HG02798 (cell line): ENCODE results near the gene RBMS3.
"Not testable (repeated sequence)": the region's sequence is repeated elsewhere in the genome, so short reads cannot be mapped to it uniquely, and the experiment has no call there.

Source experiments
- ATAC-seq: cut with Tn5 transposase; IDR thresholded peaks from one replicate; pipeline ENCODE4 v1.9.1; 2021; ENCODE audit warnings: mild to moderate bottlenecking; ENCODE audit not compliant: unreplicated experiment, poor library complexity

The RBMS3 gene

DNA sequence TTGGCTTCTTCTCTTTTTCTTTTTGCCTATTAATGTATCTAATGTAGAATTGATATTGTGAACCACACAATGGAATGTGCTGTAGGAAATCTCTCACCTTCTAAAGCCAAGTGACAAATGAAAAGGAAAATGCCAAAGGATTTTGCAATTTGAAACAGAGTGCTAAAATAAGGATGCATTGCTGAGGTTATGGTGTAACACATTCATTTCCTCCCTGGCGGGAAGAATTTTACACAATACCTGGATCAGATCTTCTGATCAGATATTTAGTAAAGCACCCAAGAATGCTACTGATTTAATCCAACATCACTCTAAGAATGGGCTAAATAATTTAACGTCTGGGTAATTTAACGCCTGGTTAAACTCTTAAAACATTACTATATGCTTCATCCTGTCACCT lies 527.5 kb downstream of the RBMS3 start:
- not testable (repeated sequence) for ATAC-seq

DNA sequence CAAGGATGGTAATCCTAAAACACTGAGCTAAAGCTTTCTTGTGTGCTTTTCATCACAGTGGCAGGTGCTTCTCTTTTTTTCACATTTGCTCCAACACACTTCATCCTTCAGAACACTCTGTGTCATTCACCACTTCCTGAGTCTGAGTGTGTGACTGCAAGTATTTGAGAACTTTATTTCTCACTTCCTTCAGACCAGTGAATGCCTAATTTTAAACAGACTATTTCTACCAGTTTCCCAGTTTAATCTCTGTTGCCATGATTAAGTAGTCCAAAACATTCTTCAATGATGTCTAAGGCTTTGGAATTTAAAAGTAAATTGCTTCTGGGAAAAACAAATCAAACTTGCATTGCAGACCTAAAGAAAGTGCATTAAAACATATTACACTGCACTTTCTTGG lies 541.2 kb downstream of the RBMS3 start:
- no peak for ATAC-seq

DNA sequence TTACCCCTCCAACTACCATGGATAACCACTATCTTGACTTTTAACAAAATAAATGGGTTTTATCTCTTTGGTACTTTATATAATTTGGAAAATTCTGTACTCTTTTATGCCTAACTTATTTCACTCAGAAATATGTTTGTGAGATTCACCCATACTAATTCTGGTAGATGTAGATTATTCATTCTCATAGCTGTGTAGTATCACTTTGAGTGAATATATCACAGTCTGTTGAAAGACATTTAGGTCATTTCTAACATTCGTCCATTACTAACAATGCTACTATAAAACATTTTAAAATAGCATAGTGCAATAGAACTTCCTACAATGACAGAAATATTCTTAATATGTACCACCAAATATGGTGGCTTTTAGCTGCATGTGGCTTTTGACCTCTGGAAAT lies 542.4 kb downstream of the RBMS3 start:
- no peak for ATAC-seq

DNA sequence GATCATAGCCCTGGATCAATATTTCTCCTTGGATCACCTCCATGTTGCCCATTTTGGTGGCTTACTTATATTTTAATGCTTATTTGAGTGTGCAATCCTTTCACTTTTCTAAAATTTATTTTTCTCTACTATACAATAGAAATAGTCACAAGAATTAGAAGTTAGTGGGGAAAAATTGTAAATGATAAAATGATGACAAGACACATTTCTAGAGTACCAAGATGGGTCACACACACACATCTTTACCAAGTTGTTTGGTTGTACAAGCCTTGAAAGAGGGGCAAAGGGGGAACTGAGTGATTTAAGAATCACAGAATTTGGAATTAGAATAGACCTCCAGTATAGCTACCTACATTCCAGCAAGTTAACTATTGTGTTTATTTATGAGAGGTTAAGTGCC lies 545.8 kb downstream of the RBMS3 start:
- ATAC-seq: no peak

DNA sequence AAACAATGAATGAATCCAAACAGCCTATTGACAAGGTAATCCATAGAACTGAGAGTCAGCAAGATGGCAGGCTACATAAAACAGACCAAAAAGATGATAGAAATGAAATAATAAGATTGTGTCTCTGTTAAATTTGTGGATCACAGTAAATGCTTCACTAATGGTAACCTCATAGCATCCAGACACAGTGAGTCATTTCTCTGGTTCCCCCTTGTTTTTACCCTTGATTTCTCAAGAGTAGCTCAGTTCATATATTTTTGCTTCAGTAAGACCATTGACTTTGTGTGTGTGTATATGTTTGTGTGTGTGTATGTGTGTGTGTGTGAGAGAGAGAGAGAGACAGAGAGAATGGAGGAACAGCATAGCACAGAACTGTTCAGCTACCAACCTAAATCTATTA lies 546.9 kb downstream of the RBMS3 start:
- ATAC-seq: no peak

DNA sequence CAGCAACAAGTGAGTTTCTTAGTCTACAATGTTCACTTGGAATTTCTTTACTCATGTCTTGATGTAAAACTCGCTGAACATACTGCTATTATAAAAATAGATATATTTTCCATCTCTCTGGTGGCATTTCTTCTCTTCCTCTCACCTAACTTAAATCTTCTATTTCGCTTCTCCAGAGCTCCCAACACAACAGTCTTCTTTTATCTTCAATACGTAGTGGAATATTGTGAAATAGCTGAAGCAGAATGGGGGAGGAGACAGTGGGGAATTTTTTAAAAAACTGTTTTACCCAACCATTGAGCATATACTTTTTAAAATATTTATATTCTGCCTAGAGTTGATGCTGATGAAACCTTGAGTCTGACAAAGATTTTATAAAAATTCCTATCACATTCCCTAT lies 548.5 kb downstream of the RBMS3 start:
- ATAC-seq: no peak

DNA sequence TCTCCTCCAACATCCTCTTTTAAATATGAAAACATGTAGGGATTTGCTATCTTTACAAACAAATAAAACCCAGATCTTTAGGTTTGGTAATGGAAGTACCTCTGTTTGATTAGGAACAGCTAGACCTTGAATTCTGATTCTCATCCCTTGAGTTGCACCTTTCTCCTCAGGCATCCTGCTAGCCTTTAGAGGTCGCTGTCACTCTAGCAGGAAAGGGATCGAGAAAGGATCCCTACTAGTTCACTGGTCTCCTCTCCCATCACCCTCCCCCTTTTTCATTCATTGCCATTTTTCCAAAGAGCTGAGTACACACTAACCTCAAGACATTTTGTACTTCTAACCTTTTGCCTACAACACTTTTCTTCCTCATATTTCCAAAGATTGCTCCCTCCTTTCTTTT lies 569.8 kb downstream of the RBMS3 start:
- no peak for ATAC-seq

DNA sequence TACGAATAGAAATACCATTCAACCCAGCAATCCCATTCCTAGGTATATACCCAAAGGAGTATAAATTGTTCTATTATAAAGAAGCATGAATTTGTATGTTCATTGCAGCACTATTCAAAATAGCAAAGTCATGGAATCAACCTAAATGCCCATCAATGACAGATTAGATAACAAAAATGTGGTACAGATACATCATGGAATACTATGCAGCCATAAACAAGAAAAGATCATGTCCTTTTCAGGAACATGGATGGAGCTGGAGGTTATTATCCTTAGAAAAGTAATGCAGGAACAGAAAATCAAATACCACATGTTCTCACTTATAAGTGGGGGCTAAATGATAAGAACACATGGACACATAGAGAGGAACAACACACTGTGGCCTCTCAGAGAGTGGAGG lies 571.9 kb downstream of the RBMS3 start:
- no peak for ATAC-seq

DNA sequence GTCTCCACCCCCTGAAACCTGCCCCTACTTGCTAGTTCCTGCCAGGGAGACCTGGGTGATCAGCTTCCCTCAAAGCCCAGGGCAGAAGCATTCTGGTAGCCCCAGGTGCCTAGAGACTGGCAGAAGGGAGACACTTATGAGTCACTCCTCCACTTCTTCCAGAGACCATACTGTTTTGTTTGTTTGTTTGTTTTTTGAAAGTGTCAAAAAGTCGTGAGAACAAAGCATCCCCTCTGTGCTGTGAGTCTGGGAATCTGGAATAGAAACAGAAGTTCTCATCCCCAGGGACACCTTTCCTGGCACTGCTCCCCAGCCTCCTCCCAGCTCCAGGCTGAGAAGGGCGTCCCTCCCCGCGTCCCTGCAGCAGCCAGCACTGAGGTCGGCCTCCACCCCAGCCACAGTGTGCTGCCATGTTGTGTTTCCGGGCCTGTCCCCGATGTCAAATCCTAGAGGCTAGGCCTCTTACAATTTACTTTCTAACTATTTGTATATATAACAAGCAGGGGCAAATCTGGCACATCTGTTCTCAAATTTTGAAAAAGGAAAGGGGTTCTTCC lies 573.0 kb downstream of the RBMS3 start:
- no peak for ATAC-seq

DNA sequence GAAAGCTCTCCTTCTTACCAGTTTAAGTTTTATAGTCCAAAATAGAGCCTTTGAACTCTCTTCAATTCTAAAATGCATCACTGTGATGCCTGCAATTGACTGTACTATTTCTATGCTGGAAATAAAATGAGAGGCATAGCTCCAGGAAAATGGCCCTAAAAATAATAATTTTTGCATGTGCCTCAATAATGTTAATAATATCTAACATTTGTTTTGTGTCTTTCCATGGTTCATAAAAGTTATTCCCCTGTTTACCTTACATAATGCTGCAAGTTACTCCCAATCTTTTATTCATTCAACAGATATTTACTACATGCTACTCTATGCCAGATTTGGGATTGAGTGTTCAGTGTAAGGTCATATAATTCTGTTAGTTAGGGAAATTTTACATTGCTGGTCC lies 574.0 kb downstream of the RBMS3 start:
- ATAC-seq: no peak

DNA sequence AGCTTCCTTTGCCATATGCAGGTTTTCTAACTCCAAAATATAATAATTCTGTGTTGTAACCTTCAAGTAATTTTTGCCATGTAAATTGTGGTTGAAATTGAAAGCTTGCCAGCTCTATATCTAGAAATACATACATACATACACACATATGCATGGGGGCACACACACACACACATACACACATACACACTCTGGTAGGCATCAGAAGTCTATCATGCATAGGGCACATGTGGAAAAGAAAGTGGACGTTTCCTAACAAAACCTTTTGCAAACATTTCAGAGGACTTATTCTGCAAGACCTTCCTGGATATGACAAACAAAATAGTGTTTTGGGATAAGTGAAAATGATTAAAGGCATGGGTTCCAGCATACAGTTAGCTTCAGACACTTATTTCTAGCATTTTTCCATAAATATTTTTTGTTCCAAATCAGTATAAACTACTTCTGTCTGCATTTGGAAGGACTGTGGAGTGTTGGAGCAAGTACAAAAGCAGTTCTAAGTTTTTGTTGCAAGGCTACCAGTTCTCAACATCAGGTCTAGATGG lies 578.9 kb downstream of the RBMS3 start:
- ATAC-seq: no peak

DNA sequence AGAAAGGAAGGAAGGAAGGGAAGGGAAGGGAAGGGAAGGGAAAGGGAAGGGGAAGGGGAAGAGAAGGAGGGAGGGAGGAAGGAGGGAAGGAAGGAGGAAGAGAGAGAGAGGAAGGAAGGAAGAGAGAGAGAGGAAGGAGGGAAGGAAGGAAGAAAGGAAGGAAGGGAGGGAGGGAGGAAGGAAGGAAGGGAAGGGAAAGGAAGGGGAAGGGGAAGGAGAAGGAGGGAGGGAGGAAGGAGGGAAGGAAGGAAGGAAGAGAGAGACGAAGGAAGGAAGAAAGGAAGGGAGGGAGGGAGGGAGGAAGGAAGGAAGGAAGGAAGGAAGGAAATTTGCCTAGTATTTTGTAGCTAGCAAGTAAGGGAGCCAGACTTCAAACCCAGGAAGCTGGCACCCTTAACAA lies 583.9 kb downstream of the RBMS3 start:
- ATAC-seq: no peak

DNA sequence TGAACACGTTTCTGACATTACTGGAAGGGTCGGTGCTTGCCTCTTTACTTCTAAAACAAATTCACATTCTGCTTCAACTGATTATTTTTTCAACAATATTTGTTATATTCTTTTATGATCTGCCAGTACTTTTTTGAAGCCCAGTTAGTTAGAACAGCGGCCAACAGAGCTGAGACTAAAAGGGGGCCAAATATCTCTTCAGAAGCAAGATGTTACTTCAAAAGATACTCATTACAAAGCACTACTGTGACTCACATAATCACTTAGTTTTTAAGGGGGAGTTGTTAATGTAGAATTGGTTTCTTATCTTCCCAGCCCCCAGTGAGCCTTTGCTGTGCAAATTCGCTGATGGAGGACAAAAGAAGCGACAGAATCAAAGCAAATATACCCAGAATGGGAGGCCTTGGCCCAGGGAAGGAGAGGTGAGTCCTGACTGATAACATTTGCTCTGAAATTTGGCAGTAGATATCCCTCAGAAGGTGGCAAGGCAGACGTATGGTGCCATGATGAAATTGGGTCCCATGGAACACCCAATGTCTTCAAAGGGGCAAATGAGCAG lies 587.8 kb downstream of the RBMS3 start:
- no peak for ATAC-seq

DNA sequence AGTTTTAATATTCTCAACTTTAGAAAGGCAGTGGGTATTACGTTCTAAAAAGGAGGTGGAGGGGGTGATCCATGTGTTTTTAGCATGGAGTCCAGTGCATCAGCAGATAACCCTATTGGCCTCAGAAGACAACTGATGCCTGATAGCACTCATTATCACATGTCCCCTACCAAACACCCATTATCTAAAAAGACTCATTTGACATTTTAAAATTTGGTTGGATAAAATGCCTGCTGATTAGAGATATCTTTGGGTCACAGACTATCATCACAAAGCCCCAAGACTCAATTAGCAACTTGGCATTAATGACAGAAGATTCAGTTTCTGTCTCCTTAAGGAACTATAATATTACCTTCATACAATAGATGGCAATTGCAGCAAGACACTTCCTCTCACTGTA lies 589.3 kb downstream of the RBMS3 start:
- no peak for ATAC-seq

DNA sequence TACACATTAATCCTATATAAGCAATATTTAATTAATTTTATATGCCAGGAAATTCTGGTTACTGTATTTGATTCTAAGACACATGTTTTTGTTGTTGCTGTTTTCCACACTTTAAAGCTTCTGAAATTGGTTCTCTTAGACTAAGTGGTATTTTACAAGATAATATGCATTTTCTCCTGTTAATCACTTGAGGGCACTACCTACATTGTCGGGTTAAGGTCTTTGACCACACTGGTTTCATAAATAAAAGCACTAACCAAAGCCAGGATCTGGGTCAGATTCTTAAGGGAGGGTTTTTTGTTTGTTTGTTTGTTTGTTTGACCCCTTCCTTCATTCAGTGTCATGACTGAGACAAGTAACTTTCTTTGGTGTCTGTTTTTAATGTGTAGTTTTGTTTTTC lies 590.2 kb downstream of the RBMS3 start:
- ATAC-seq: no peak

DNA sequence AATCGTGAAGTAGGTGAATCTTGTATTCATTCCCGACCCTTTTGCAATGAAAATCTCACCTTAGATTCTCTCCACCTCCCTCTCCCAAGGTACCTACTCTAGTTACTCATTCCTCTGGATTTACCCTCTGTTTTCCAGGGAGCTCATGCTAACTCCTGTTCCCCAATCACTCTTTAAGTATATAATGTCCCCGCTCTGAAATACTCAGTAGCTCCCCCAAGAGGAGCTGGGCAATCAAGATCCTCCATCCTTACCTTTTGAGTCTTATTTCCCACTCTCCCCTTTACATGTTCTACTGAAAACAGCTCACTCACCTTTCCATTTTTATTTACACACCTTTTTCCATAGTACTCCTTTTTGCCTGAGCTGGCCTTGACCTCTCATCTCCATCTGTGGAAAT lies 599.9 kb downstream of the RBMS3 start:
- ATAC-seq: no peak

DNA sequence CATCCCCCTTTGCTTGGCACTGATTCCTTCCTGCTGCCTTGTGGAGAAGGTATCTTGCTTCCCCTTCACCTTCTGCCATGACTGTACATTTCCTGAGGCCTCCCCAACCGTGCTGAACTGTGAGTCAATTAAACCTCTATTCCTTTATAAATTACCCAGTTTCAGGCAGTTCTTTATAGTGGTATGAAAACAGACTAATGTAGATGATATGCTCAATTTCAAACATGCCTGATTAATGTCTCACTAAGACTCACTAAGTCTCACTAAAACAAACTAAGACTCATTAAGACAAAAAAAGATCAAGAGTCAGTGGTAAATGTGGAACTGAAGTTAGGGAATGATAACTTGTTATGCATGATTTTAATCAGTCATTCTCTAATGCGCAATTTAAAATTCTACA lies 606.6 kb downstream of the RBMS3 start:
- no peak for ATAC-seq

DNA sequence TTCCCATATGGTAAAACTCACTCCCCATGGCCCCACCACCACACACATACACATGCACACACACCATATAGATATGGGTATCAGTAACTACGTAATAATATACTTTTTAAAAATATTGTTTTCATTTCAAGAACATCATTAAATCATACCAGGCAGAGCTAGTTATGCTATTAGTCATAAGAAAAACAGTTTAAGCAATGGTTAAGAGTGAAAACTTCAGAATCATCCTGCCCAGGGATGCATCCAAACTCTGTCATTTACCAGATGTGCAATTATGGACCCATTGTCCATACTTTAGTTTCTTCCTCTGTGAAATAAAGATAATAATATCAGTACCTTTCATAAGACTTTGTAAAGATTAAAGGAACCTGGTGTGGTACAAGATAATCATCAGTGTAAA lies 608.3 kb downstream of the RBMS3 start:
- no peak for ATAC-seq

DNA sequence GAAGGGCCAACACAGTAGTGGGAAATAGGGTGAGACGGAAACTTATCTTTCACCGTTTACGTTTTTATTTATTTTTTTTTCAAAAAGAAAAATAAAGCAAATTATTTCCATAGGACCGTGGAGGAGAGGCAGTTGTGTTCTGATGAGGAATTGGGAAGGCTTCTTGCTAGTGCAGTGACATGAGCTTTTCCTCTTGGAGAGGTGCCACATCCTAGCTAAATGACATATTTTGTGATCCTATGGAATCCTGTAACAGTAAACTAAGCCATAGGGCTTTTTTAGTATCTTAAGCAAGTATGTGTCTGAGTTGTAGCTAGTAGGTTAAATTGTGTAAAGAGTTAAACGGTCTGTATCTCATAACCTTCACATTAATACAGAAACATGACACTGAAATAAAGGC lies 609.9 kb downstream of the RBMS3 start:
- no peak for ATAC-seq

DNA sequence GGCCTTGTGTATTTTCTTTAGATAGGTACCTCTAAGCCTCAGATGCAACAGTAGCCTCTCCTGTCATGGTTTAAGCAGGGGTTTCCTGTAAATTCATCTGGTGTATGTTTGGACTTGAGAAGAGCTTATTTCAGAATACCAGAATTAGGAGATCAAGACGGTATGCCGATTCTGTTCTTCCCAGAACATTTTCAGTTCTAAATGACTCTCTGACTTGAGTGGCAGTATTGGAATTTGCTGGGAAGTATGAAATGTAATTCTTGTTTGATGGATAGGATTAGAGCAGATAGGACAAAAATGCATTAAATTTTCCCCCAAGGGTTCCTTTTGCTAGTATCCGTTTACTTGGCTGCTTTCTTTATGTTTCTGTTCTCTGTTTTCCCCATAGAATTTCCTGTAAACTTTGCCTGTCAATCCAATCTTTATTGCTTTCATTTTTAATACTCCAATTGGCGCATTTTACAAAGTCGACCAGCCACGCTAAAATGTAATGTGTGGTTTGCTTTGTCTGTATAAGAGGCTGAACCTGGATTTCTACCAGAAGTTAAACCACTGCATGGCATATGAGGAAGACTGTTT lies 612.2 kb downstream of the RBMS3 start:
- ATAC-seq: no peak

DNA sequence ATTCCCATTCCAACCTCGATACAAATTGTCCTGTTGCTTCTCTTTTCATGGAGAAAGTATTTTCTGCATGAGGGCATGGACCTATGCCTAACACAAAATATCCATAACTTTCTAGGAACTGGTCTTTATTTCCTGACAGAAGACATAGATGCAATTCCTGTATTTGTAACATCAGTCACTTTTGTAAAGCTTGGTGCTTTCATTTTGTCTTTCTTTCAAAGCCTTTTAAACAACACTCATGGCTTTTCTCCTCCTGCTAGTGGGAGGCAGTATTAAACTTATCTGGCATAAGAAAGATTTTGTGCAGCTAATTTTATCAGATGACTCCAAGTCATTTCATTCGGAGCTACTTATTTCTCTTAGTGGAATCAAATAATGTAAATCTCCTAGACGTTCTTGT lies 616.0 kb downstream of the RBMS3 start:
- no peak for ATAC-seq
